Right lobe of liver (tissue), 4 donors: ENCODE measurements around the gene ILF2.

ENCODE experiments used
- POLR2A ChIP-seq: fragments of 450-650 bp; IDR thresholded peaks from one replicate; pipeline ENCODE4 v1.6.1; 2017; ENCODE audit warnings: antibody characterized with exemption, mild to moderate bottlenecking
- TF ChIP-seq, protein P1 (sequence below), 4 donors: fragments of 200-600 bp in 3 of 4; fragments of 450-650 bp in 1 of 4; IDR thresholded peaks; one replicate each; pipeline versions ENCODE4 v1.5.1 to v1.8.0; 2016 to 2022; ENCODE audit warnings: antibody characterized with exemption in 4 of 4, mild to moderate bottlenecking in 2 of 4
- donor health status: DM: no; HTN: no; CAD: no.
- donor health status: DM: no; HTN: no; CAD: no.
- donor health status: DM: no; HTN: yes; CAD: no.

DNA sequence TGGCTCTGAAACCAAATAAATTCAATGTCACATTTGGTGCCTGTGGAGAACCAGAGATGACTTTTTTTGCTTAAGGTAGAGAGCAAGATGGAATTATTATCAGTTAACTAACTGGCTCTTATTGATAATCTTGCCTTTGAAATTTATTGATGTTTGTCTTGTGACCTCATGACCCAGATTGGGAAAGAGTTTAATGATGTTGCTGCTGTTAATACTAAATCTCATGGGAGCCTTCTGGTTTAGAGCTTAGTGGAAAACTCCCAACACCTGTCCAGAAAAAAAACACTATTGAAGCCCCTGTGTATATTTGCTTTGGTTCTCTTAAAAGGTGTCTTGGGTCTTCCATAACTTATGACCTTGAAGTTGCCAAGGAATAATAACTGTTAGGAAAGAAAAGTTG lies 27.0 kb downstream of the ILF2 start:
- no peak for TF ChIP-seq POLR2A
- TF ChIP-seq, protein P1, sequence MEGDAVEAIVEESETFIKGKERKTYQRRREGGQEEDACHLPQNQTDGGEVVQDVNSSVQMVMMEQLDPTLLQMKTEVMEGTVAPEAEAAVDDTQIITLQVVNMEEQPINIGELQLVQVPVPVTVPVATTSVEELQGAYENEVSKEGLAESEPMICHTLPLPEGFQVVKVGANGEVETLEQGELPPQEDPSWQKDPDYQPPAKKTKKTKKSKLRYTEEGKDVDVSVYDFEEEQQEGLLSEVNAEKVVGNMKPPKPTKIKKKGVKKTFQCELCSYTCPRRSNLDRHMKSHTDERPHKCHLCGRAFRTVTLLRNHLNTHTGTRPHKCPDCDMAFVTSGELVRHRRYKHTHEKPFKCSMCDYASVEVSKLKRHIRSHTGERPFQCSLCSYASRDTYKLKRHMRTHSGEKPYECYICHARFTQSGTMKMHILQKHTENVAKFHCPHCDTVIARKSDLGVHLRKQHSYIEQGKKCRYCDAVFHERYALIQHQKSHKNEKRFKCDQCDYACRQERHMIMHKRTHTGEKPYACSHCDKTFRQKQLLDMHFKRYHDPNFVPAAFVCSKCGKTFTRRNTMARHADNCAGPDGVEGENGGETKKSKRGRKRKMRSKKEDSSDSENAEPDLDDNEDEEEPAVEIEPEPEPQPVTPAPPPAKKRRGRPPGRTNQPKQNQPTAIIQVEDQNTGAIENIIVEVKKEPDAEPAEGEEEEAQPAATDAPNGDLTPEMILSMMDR (IDR thresholded peaks at IDR 0.05) = no peak
